Esophagus mucosa (tissue), 1 donor: ENCODE results near the gene SBNO2. TPM values are rescaled to one million over a fixed set of nuclear protein-coding genes. Genes with fewer than 3 reads are reported as not detected.

Experiments
- ATAC-seq: fragments of 200-7000 bp; cut with Tn5 transposase; one replicate; pipeline ENCODE4 v1.9.1; 2020
- total RNA-seq: library from RNA; stranded (reverse); gene quantifications from one replicate; pipeline ENCODE4 v1.2.4, GENCODE V29; 2023
- donor health status: DM: yes; HTN: yes; CAD: no.

SBNO2 gene
- total RNA-seq, 1 donor from 2014 or later: 67.5 TPM

DNA sequence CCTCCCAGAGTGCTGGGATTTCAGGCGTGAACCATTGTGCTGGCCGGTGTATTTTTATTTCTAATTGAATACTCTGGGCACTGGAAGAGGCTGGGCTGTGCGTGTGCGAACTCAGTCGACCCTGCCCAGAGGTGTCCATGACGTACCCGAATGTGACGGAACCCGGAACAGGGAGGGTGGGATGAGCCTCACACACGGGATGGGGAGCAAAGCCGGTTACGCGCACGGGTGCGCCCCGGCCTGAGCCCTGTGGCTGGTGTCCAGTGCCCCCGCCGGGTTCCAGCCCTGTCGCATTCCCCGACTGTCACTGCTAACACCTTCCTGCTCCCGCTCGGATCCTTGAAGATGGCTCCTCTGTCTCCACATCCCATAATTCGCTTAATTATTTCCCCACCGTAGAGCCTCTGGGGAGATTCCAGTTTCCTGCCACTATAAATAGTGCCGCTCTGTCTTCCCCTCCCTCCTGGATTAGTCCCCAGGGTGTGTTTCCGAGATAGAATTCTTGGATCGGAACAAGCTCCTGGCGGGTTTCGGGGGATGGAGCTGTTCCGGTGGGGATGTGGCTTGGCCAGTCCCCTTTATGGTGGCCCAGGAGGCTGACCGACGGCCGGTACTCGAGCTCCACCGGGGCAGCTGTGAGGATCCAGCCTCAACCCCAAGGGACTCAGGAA, 22.0 kb downstream of the SBNO2 start:
- no peak for ATAC-seq

DNA sequence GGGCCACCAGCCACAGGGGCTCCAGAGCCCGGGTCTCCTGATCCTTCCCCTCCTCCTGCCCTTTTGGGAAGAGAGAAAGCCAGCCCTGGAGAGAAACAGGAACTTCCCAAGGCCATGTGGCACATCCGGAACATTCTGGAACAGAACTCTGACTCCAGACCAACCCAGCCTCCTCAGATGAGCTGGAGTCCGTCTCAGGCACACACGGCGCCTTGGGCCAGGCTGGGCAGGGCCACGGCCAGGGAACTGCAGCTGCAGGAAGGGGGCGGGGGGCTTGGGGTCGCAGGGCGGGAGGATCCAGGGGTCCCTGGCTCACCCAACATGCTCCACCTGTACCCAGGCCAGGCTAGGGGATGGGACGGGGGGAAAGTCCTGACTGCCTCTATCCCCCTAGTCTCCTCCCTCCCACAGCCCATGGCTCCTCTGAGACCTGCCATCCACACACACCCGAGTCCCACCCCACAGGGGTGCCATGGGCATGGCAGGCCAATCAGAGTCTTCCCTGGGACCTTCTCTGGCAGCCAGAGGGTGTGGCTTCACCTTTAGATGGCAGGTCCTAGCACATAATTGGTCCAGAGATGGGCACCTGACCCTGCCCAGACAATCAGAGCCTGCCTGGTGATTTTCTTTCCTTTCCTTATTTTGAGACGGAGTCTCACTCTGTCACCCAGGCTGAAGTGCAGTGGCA, 22.9 kb downstream of the SBNO2 start:
- ATAC-seq: no peak

DNA sequence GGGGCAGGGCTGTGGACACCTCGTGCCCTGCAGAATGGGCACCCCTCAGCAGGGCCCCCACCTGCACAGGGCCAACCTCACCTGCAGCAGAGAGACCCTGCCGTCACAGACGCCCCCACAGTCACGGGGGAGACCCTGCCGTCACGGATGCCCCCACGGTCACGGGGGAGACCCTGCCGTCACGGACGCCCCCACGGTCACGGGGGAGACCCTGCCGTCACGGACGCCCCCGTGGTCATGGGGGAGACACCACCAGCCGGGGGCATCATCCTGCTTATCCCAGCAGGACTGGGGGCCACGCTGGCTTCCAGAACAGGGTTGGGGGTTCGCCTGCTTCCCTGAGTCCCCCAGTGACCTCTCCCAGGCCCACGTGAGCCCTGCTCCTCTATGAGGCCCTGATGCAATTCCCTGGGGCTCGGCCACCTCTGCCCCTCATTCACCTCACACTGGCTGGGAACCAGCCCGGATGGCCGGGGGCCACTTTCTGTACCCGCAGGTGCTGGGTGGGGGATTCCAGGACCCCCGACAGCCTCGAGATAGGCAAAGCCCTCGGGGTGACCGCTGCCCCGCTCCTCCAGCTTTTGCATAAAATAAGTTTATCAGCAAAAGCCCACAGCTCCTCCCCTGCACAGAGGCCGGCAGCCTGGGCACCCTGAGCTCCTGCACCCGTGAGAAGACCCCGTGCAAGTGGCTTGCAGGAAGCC, 23.6 kb downstream of the SBNO2 start:
- no peak for ATAC-seq

DNA sequence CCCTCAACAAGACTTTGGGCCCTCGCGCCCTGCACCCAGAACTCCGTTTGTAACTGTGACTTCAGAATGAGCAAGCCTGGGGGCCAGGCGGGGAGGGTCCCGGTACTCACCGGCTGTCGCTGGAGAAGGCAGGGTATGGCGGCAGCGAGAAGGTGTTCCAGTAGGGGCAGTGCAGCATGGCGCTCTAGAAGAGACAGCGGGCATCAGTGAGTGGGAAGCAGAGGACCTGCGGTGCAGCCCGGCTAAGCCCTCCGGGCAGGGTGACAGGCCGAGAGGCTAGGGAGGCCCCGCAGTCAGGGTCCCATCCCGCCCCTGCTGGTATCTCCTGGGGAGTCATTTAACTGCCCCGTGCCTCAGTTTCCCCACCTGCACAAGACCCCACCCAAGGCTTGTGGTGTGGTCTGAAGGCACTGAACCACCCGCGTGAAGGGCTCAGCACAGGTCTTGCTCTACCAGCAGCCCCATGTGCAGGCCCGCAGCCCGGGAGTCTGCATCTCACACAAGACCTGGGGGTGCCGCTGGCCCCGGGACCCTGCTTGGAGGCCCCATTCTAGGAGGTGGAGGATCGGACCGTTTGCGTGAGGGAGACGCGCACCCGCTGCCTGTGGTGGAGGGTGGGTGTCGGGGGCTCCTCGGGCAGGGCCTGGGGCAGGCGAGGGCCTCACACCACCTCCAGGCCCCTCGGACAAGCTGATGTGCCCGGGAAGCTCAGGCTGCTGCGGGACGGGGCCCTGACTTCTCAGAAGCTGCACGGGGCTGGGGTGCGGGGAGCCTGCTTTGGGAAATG, 24.6 kb downstream of the SBNO2 start:
- no peak for ATAC-seq

DNA sequence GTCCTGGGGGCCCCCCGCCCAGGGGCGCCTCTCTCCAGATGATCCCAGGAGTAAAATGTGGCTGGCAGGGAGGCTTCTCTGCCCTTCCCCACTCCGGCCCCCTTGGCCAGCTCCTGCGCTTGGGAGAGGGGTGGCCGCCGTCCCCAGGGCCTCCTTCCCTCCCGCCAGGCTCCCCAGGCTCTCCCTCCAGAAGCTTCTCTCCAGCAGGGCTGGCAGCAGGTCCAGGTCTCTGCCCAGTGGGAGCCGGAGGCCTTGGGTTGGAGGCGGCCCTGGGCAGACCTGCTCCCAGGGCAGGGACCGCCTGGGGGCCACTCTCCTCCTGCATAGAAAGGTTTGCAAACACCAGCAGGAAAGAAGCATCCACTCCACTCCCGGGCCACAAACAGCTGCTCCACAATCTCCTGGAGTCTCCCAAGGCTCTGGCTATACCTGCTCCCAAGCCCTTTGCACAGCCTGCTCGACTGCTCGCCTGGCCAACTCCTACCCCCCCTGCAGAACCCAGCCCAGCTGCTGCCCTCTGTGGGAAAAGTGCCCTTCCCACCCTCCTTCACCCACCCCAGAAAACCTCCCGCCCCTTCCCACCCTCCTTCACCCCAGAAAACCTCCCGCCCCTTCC, 26.0 kb downstream of the SBNO2 start:
- ATAC-seq: peak; percentile 36

DNA sequence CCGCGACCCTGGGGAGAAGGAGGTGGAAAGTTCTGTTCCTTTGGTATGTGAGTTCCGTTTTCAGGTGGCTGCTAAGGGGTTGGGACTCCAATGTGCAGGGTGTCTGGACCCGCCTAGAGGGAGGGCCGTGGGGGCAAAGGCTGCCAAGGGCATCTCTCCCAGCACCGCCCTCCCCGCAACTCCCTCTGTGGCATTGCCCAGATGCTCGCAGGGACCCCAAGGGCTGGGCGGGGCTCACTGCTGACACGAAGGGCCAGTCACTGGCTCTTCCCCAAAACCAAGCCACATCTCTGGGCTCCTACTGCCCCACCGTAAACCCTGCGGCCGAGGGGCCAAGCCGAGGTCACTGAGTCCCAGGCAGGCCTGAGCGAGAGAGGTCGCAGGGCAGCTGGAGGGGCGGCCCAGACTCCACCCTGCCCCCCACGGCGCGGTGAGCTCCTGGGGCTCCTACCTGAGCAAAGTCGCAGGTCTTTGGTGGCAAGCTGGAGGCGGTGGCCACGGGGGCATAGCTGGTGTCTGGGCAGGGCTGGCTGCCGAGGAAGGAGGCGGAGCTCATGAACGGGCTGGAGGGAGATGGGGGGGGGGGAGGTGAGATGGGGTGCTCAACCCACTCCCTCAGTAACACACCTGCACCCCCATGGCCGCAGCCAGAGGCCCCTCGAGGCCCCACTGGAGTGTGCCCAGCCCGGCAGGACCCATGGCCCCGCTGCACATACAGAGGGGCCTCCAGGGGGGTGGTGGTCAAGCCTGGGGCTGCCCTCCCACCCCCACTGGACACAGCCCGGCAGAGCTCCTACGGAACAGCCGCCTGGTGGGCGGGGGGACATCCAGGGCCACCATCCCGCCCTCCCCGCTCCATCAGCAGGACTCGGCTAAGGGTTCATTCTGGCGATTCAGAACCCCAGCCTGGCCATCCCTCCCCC, 26.9 kb downstream of the SBNO2 start:
- no peak for ATAC-seq

DNA sequence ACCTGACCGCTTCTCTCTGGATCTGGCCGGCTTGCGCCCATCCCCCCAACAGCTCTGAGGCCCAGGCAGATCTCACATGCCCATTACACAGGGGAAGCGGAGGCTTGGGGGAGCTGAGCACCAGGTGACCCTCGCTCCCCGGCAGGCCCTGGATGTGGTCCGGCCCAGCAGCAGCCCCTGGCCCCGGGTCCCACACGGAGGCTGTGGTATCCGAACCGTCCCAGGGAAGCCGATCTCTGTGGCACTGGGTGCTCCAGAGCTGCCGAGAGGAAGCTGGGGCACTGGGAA, 27.7 kb downstream of the SBNO2 start:
- ATAC-seq: no peak

DNA sequence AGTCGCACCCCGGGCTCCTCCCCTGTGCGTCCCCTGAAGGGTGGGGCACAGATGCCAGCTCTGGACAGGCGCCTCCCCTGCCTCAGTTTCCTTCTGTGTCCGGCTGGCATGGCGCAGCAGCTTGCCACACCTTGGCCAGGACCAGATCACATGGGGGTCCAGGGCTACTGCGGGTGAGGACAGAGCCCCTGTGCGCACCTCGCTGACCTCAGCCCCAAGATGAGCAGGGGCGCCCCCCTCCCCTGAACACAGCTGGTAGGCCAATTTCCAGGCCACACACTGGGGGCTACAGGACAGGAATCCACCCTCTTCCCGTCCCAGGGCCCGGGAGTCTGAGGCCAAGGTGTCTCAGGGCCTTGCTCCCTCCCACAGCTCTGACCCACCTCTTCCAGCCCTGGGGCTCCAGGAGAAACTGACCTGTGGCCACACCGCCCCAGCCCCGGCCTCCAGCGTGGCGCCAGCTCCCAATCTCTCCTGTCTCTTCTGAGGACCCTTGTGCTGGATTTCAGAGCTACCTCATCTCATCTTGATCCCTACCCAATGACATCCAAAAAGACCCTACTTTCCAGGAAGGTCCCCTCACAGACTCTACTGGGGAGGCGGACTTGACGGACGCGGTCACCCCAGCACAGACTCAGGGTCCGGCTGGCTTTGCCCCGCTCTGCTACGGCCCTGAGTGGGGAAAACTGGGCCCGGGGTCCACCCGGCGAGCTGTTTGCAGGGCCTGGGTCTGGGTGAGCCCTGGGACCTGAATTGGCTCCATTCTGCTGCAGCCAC, 28.2 kb downstream of the SBNO2 start:
- no peak for ATAC-seq

DNA sequence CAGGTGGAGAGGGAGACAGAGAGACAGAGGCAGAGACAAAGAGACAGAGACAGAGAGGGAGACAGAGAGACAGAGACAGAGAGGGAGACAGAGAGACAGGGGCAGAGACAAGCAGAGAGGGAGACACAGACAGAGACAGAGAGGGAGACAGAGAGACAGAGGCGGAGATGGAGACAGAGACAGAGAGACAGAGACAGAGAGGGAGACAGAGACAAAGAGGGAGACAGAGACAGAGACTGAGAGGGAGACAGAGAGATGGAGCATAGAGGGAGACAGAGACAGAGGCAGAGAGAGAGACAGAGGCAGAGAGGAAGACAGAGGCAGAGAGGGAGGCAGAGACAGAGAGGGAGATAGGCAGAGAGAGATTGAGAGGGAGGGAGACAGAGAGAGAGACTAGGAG, 29.3 kb downstream of the SBNO2 start:
- ATAC-seq: no peak

DNA sequence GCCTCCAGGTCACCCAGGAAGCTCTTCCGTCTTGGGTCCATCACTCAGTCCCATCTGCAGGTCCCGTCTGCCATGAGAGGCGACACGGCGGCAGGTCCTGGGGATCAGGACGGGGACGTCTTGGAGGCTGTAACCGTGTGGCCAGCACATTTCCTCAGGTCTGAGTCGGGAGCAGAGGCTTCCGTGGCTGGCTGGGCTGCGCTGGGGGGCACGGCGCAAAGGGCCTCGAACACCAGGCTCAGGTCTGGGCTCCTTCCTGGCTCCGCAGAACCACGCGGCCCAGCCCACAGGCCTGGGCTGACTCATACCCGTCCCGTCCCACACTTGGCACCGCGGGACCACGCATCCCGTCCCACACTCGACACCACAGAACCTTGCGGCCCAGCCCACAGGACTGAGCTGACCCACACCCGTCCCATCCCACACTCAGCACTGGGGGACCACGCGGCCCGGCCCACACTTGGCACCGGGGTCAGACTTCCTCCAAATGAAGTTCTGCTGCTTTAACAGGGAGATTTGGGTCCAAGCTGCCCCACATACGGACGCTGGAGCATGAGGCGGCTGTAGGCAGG, 30.2 kb downstream of the SBNO2 start:
- ATAC-seq: no peak

DNA sequence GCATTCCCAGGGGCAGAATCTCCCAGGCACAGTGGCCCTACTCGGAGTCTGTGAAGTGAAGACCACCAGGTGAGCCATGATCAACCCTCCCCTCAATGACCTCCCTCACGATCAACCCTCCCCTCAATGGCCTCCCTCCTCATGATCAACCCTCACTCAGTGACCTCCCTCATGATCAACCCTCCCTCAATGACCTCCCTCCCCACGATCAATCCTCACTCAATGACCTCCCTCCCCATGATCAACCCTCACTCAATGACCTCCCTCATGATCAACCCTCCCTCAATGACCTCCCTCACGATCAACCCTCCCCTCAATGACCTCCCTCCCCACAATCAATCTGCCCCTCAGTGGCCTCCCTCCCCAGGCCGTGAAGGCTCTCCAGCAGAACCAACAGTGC, 32.1 kb downstream of the SBNO2 start:
- ATAC-seq: peak; percentile 46

DNA sequence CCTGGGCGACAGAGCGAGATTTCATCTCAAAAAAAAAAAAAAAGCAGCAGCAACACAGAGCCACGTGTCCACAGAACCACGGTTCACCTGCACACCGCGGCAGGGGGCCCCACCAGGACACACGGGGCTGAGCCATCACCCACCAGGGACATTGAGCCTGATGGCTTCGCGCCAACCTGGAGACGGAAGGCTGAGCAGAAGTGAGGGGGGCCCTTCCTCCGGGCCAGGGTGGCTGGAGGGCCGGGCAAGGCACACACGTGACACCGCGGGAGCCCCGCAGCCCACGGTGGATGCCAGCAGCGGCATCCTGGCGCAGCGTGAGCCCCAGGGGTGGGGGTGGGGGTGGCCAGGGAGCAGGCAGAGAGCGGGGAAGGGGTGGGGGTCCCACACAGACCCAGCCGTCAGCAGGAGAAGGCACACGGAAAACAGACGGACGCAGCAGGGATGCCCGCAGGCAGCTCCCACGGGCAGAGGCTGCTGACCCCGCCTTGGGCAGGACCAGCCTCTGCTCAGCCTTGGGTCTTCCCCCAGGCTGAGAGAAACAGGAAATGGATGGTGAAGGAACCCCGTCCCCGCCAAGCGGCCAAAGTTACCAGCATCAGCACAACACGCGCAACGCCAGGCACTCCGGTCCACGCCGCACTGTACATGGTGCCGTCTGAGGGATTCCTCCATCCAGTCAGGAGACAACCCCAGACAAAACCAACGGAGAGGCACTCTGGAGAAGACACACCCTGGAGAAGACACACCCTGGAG, 33.6 kb downstream of the SBNO2 start:
- no peak for ATAC-seq

DNA sequence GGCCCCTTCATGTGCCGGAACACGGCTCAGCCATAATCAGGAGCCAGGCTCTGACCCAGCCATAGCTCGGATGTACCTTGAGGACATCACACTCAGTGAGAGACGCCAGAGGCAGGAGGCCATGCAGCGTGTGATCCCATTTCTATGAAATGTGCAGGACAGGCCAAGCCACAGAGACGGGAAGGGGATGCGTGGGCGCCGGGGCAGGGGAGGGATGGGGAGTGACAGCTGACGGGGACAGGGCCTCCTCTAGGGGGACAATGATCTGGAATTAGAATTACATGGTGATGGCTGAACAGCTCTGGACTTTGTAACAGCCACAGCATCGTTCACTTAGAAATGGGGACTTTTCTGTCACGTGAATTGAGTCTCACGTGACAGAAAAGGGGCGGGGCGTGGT, 34.9 kb downstream of the SBNO2 start:
- no peak for ATAC-seq

DNA sequence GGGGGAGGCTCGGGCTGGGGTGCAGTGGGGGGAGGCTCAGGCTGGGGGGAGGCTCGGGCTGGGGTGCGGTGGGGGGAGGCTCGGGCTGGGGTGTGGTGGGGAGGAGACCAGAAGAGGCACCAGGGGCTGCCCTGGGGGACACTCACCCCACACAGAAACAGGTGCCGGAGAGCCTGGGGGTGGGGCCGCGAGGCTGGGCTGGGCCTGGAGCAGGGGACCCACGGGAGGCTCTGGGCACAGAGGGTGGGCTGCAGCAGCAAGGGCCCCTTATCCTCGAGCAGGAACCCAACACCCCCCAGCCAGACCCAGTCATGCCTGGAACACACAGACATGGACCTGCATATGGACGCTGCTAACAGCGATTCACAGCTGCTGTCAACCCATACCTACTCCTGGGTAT, 35.9 kb downstream of the SBNO2 start:
- ATAC-seq: no peak

DNA sequence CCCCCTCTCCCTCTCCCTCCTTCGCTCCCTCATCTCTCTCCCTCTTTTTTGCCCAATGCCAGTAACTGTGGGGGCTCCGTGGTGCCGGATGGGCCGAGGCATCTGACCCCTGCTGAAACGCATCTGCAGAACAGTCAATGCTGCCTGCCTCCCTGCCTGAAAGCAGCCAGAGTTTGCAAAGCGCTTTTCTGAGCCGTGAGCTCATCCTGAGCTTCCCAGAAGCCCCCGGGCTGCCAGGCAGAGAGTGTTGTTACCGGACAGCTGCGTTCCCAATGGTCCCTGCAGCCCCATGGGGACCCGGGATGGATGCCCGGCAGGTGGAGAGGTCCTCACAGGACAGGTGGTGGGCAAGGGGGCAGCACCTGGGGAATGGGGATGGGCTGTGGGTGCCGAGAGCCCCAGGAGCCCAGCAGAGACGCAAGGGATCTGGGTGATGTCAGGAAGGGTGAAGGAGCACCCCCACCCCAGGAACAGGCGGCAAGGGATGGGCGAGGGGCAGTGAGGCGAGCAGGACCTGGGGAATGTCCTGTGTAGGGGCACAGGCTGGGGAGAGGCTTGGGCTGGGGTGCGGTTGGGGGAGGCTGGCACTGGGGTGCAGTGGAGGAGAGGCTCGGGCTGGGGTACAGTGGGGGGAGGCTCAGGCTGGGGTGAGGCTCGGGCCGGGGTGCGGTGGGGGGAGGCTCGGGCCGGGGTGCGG, 37.3 kb downstream of the SBNO2 start:
- ATAC-seq: no peak

DNA sequence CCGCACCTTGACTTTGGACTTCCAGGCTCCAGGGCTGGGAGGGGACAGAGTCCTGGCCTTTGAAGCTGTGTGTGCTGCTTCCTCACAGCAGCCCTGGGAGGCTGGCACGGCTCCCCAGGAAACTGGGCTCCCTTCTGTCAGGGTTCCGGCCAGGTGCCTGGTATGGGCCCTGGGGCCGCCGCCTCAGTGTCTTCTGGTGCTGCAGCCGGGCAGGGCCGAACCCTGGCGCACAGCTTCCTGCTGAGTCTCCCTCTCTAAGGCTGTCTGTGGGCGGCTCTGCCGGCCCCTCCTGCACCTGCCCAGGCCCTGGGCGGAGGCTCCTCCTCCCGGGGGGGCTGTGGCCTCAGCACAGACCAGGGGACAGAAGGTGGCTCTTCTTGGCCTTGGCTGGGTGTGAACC, 37.9 kb downstream of the SBNO2 start:
- ATAC-seq: peak; percentile 17

DNA sequence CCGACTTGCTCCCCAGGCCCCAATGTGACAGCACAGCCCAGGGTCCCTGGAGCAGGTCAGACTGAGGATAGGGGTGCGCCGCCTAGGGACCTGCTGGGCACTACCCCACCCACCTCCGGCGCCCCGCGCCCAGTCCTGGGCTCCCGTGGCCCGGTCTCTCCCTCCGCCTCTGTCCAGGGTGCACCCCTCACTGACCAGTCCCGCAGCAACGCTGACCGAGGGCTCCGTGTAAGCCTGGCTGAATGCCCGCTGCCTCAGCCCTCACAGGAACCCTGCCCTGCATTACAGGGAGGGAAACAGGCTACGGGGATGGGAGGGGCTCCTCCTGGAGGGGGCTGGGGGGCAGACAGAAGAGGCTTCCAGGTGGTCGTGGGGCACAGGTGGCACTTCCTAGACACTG, 38.6 kb downstream of the SBNO2 start:
- no peak for ATAC-seq

DNA sequence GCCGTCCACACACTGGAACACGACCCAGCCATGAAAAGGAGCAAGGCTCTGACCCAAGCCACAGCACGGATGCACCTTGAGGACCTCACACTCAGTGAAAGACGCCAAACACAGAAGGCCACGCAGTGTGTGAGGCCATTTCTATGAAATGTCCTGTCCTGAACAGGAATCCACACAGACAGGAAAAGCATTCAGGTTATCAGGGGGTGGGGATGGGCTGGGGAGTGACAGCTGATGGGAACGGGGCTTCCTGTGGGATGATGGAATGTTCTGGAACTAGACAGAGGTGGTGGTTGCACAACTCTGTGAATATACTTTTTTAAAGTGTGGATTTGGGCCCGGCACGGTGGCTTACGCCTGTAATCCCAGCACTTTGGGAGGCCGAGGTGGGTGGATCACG, 39.6 kb downstream of the SBNO2 start:
- ATAC-seq: peak; percentile 1

DNA sequence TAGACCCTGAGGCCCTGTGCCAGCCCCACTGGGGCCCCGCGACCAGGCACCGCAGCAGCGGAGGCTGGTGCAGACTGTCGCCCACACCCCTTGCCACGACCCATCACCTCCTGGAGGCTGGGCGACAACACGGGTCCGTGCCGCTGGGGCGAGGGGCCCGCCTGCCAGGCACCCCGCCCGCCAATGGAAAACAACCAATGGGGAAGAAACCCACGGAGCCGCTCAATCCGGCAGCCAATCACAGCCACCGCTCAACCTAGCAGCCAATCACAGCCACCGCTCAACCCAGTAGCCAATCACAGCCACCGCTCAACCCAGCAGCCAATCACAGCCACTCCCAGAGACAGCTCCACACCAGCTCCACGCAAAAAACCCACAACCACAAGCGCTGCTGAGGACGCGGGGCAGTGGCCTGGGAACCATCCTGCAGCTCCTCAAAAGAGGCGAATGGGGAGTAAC, 40.6 kb downstream of the SBNO2 start:
- peak; percentile 19 for ATAC-seq
